Coronary artery (tissue), 2 donors: Measurements from ENCODE around the gene GPR34.

Experiments used
- DNase-seq: peaks from one replicate; pipeline ENCODE4 v3.0.0-alpha.2; 2017; ENCODE audit warnings: low spot score
- H3K27ac ChIP-seq, 2 donors: fragments of 200-600 bp; sonication (generic); one replicate each; pipeline ENCODE4 v1.5.1; 2016 to 2019
- H3K4me3 ChIP-seq: fragments of 200-600 bp; sonication (generic); 2 replicates; pipeline ENCODE4 v1.5.1; 2016; ENCODE audit warnings: mild to moderate bottlenecking, moderate library complexity
- TF ChIP-seq, protein P1 (sequence below): fragments of 200-600 bp; sonication (generic); IDR thresholded peaks from one replicate; pipeline ENCODE4 v1.5.1; 2019; ENCODE audit warnings: antibody characterized with exemption

Gene GPR34

DNA sequence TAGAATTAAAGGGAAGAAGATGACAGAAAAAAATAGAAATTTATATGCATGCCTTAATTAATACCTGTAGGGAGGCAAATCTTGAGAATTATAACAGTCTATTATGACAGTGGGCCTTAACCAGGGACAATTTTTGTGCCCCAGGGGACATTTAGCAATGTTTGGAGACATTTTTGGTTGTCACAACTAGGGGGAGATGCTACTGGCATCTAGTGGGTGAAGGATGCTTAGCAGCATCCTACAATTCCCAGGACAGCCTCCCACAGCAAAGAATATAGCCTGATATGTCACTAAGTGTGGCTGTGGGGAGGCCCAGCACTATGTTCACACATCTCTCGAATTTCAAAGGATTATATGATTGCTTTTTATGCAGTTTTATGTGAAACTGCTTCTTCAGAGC is 45.8 kb downstream of the GPR34 start:
- no peak for DNase-seq
- no peak overlapping the region for H3K27ac ChIP-seq
- no peak overlapping the region for H3K4me3 ChIP-seq
- TF ChIP-seq, protein P1, sequence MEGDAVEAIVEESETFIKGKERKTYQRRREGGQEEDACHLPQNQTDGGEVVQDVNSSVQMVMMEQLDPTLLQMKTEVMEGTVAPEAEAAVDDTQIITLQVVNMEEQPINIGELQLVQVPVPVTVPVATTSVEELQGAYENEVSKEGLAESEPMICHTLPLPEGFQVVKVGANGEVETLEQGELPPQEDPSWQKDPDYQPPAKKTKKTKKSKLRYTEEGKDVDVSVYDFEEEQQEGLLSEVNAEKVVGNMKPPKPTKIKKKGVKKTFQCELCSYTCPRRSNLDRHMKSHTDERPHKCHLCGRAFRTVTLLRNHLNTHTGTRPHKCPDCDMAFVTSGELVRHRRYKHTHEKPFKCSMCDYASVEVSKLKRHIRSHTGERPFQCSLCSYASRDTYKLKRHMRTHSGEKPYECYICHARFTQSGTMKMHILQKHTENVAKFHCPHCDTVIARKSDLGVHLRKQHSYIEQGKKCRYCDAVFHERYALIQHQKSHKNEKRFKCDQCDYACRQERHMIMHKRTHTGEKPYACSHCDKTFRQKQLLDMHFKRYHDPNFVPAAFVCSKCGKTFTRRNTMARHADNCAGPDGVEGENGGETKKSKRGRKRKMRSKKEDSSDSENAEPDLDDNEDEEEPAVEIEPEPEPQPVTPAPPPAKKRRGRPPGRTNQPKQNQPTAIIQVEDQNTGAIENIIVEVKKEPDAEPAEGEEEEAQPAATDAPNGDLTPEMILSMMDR, result no peak

DNA sequence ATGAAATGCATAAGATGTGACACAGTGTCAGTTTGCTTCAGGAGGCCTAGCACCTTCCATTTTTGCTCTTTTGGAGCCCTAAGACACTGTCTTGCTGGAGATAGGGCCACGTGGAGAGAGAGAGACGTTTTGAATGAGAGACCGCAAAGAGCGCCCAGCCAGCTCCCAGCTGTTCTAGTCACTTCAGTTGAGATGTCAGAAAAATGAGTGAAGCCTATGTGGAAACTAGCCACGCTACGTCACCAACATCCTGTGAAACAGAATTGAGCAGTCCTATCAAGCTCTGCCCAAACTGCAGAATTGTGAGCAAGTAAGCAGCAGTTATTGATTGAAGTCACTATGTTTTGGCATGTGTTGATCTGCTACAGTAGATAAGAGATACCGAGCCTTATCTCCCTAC is 48.3 kb downstream of the GPR34 start:
- DNase-seq, result no peak
- Histone ChIP-seq H3K4me3 (no peak overlapping the region), H3K27ac (no peak overlapping the region)
- TF ChIP-seq, protein P1, result no peak

DNA sequence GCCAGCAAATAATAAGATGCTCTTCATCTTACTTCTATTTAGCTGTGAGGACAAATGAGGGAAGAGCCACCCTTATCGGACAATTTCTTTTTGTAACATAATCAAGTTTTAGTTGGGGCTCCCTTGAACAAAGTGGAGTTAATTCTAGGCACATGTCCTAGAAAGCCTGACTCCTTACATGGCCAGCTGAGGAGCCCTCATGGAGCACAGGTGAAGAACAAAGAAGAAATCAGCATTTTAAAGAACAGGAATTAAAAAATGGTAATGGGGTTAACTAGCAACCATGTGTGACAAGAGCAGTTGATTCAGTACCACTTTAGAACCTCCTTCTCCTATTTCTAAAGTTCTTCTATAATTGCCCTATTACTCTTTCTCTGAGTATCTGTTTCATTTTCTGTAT is 51.1 kb downstream of the GPR34 start:
- no peak overlapping the region for H3K4me3 ChIP-seq
- no peak overlapping the region for H3K27ac ChIP-seq
- DNase-seq, result no peak
- TF ChIP-seq, protein P1, result no peak
